Right lobe of liver (tissue), 4 donors: ENCODE data around the gene NUDT6.

Experiments
- CTCF ChIP-seq, 4 donors: fragments of 200-600 bp in 3 of 4; fragments of 450-650 bp in 1 of 4; IDR thresholded peaks; one replicate each; pipeline versions ENCODE4 v1.5.1 to v1.8.0; 2016 to 2022; ENCODE audit warnings: antibody characterized with exemption in 4 of 4, mild to moderate bottlenecking in 2 of 4
- POLR2A ChIP-seq: fragments of 450-650 bp; IDR thresholded peaks from one replicate; pipeline ENCODE4 v1.6.1; 2017; ENCODE audit warnings: antibody characterized with exemption, mild to moderate bottlenecking
- donor health status: DM: no; HTN: no; CAD: no.
- donor health status: DM: no; HTN: no; CAD: no.
- donor health status: DM: no; HTN: yes; CAD: no.

DNA sequence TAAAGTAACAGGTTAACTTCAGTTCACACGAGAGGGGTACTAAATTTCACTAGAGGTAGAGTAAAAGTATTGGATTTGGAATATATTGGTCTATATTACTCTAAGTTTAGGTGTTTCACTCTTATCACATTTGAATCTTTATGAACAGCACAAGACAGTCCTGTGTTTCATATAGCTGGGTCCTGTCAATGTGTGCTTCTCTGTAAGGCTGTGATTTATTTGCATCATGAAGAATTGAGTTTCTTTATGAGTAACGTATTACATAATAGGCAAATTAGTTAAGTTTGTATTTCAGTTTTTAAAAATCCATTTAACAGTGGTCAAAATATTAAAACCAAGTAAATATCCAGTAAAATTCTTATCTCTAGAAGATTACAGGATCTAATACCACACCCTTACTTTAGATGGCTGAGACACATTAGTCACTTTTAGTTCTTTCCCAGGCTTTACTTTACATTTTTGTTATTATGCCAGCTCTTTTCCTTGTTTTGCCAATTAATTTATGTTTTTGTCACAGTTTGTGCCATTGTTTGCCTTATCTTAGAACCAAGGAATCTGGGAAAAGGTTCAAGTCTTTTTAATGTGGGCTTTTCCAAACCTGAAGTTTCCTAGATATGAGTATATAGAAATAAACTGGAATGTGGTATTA lies 32.1 kb downstream of the NUDT6 start:
- TF ChIP-seq CTCF (IDR thresholded peaks at IDR 0.05) (no peak), POLR2A (no peak)
